BLaER1 (cell line): ENCODE results near the gene KIAA2012.

Experiments used
- H3K27ac ChIP-seq: shearing (Covaris generic); formaldehyde crosslinking; 2 replicates; pipeline ENCODE4 v1.8.1; 2022
- H3K27me3 ChIP-seq: shearing (Covaris generic); formaldehyde crosslinking; 2 replicates; pipeline ENCODE4 v1.8.1; 2022
- H3K36me3 ChIP-seq: shearing (Covaris generic); formaldehyde crosslinking; 2 replicates; pipeline ENCODE4 v1.8.1; 2022
- H3K4me1 ChIP-seq: shearing (Covaris generic); formaldehyde crosslinking; 2 replicates; pipeline ENCODE4 v1.8.1; 2022
- H3K4me2 ChIP-seq: shearing (Covaris generic); formaldehyde crosslinking; 2 replicates; pipeline ENCODE4 v1.8.1; 2022
- H3K4me3 ChIP-seq: shearing (Covaris generic); formaldehyde crosslinking; 2 replicates; pipeline ENCODE4 v1.8.1; 2022
- H3K9ac ChIP-seq: shearing (Covaris generic); formaldehyde crosslinking; 2 replicates; pipeline ENCODE4 v1.8.1; 2022
- H3K9me3 ChIP-seq: shearing (Covaris generic); formaldehyde crosslinking; 2 replicates; pipeline ENCODE4 v1.8.1; 2022
- H4K20me1 ChIP-seq: shearing (Covaris generic); formaldehyde crosslinking; 2 replicates; pipeline ENCODE4 v1.8.1; 2022
- Cebpa-rat ChIP-seq: shearing (Covaris generic); IDR thresholded peaks from 2 replicates; pipeline ENCODE4 v1.8.1; 2022

KIAA2012 gene

GRCh38 chr2:202056611-202057010 is 16.4 kb upstream of the KIAA2012 start:
- Histone ChIP-seq H3K4me2 (no peak overlapping the region), H3K4me1 (no peaks in the 10 kb centered on the region), H4K20me1 (no peaks in the 10 kb centered on the region), H3K27ac (no peak overlapping the region), H3K9me3 (no peaks in the 10 kb centered on the region), H3K4me3 (no peak overlapping the region), H3K27me3 (no peaks in the 10 kb centered on the region), H3K9ac (no peak overlapping the region), H3K36me3 (no peaks in the 10 kb centered on the region)
- no peak for TF ChIP-seq Cebpa-rat

- H3K9ac ChIP-seq, result no peak overlapping the region
- TF ChIP-seq Cebpa-rat, result no peak
- H3K4me2 ChIP-seq, result no peak overlapping the region
- H3K27ac ChIP-seq, result no peak overlapping the region
- no peak overlapping the region for H3K4me3 ChIP-seq
- H4K20me1 ChIP-seq, result no peaks in the 10 kb centered on the region
- H3K27me3 ChIP-seq, result no peaks in the 10 kb centered on the region
- H3K9me3 ChIP-seq, result no peaks in the 10 kb centered on the region
- no peaks in the 10 kb centered on the region for H3K4me1 ChIP-seq
- no peaks in the 10 kb centered on the region for H3K36me3 ChIP-seq
These were observed 12.8 kb upstream of the KIAA2012 start for GRCh38 chr2:202060218-202060617.

GRCh38 chr2:202061695-202062094 is 11.4 kb upstream of the KIAA2012 start:
- Histone ChIP-seq H3K9me3 (no peaks in the 10 kb centered on the region), H3K4me2 (no peak overlapping the region)

DNA sequence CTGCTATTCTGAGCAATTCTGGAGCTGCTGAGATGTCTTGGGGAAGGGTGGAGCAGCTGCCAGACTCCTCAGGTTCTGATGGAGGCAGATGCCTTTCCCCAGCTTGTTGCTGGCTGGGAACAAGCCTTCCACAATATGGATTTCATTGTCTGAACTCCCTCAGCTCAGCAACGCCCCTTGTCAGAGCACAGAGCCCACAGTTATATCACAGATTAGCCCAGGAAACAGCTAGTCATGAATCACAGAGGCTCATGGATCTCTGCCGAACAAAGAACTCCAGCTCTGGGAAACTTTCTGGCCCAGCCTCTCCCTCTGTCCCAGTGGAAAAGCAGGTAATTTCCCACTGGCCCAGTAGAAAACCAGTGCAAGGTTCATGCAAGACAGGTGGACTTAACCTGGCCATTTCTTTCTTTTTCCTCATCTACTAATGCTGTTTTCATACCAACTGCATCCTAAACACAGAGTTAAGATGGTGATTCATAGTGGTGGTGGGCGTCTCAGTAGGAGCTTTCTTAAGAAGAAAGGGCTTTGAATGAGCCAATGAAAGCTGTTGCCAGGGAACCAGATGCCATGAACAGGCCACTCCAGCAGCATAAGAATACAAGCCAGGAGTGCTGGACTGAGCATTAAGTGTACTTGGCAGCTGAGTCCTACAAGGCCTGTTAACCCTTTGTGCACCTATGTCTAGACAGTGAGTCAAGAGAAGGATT is 8.7 kb upstream of the KIAA2012 start:
- no peak overlapping the region for H3K9ac ChIP-seq
- no peaks in the 10 kb centered on the region for H4K20me1 ChIP-seq
- H3K27ac ChIP-seq, result no peak overlapping the region
- no peaks in the 10 kb centered on the region for H3K4me1 ChIP-seq
- H3K4me2 ChIP-seq, result no peak overlapping the region
- no peaks in the 10 kb centered on the region for H3K27me3 ChIP-seq
- H3K9me3 ChIP-seq, result no peaks in the 10 kb centered on the region
- H3K36me3 ChIP-seq, result no peaks in the 10 kb centered on the region
- no peak overlapping the region for H3K4me3 ChIP-seq
- TF ChIP-seq Cebpa-rat, result no peak

More at GRCh38 chr2:202061695-202062094, 11.4 kb upstream of the KIAA2012 start:
- no peak overlapping the region for H3K4me3 ChIP-seq
- H3K9ac ChIP-seq, result no peak overlapping the region
- no peaks in the 10 kb centered on the region for H3K36me3 ChIP-seq
- H3K27ac ChIP-seq, result no peak overlapping the region
- H4K20me1 ChIP-seq, result no peaks in the 10 kb centered on the region
- no peaks in the 10 kb centered on the region for H3K27me3 ChIP-seq
- no peak for TF ChIP-seq Cebpa-rat
- no peaks in the 10 kb centered on the region for H3K4me1 ChIP-seq

DNA sequence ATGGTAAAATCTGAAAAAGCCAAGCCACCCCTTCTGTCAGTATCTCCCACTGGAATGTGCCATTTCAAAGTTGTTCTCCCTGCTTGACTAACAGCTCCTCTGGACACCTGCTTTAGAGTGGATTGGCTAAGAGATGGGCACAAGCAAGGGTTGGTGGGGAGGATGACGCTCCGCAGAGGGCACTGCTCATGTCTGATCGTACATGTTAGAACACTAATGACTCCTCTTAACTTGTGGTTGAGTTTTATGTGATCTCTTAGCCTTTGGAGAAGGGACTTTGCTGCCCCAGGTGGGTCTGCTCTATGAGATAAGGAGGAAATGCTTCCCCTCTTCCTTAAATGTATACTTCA is 8.2 kb upstream of the KIAA2012 start:
- Histone ChIP-seq H3K9me3 (no peaks in the 10 kb centered on the region), H3K36me3 (no peaks in the 10 kb centered on the region), H3K4me1 (no peaks in the 10 kb centered on the region), H3K4me2 (no peak overlapping the region), H3K9ac (no peak overlapping the region), H4K20me1 (no peaks in the 10 kb centered on the region), H3K27ac (no peak overlapping the region), H3K4me3 (no peak overlapping the region), H3K27me3 (no peaks in the 10 kb centered on the region)
- no peak for TF ChIP-seq Cebpa-rat

GRCh38 chr2:202065876-202066275 is 7.2 kb upstream of the KIAA2012 start:
- no peaks in the 10 kb centered on the region for H4K20me1 ChIP-seq
- H3K4me1 ChIP-seq, result no peaks in the 10 kb centered on the region
- H3K9ac ChIP-seq, result no peak overlapping the region
- no peaks in the 10 kb centered on the region for H3K9me3 ChIP-seq
- TF ChIP-seq Cebpa-rat, result no peak
- no peaks in the 10 kb centered on the region for H3K36me3 ChIP-seq
- H3K4me2 ChIP-seq, result no peak overlapping the region
- no peak overlapping the region for H3K4me3 ChIP-seq
- no peak overlapping the region for H3K27ac ChIP-seq
- no peaks in the 10 kb centered on the region for H3K27me3 ChIP-seq

DNA sequence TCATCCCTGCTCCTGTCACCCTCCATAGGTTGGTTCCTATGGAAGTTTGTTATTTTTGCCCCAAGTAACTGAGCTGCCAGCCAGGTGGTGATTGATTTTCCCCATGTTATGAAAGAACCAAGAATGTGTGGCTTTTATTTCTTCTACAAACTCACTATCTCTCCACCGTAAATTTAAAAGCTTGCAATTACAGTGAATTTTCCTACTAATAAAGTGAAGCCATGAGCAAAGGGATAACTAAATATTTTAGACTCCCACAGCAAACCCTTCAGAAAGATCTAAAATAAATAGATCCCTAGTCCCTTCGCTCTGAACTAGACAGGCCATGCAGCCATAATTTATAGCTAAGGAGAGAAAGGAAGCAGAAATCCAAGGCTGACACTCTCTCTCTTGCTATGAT is 6.2 kb upstream of the KIAA2012 start:
- no peaks in the 10 kb centered on the region for H3K27me3 ChIP-seq
- H3K9ac ChIP-seq, result no peak overlapping the region
- H3K4me3 ChIP-seq, result no peak overlapping the region
- no peaks in the 10 kb centered on the region for H3K36me3 ChIP-seq
- H3K4me2 ChIP-seq, result no peak overlapping the region
- H3K9me3 ChIP-seq, result no peaks in the 10 kb centered on the region
- H4K20me1 ChIP-seq, result no peaks in the 10 kb centered on the region
- H3K4me1 ChIP-seq, result no peaks in the 10 kb centered on the region
- no peak overlapping the region for H3K27ac ChIP-seq
- TF ChIP-seq Cebpa-rat, result no peak

- no peak for TF ChIP-seq Cebpa-rat
- no peaks in the 10 kb centered on the region for H3K36me3 ChIP-seq
- no peak overlapping the region for H3K4me2 ChIP-seq
- no peak overlapping the region for H3K9ac ChIP-seq
- no peaks in the 10 kb centered on the region for H3K27me3 ChIP-seq
- H3K27ac ChIP-seq, result no peak overlapping the region
- H3K4me1 ChIP-seq, result no peaks in the 10 kb centered on the region
- no peak overlapping the region for H3K4me3 ChIP-seq
- no peaks in the 10 kb centered on the region for H4K20me1 ChIP-seq
- no peaks in the 10 kb centered on the region for H3K9me3 ChIP-seq
These were observed 5.5 kb upstream of the KIAA2012 start for GRCh38 chr2:202067589-202067988.

- H3K36me3 ChIP-seq, result no peaks in the 10 kb centered on the region
These were observed 3.6 kb upstream of the KIAA2012 start for GRCh38 chr2:202069170-202070067.

GRCh38 chr2:202071107-202071506 is 1.9 kb upstream of the KIAA2012 start:
- Histone ChIP-seq H3K4me2 (no peak overlapping the region), H3K4me1 (no peaks in the 10 kb centered on the region), H4K20me1 (no peaks in the 10 kb centered on the region), H3K4me3 (no peak overlapping the region), H3K27ac (no peak overlapping the region), H3K9ac (no peak overlapping the region), H3K36me3 (no peaks in the 10 kb centered on the region), H3K9me3 (no peaks in the 10 kb centered on the region), H3K27me3 (no peaks in the 10 kb centered on the region)
- TF ChIP-seq Cebpa-rat, result no peak

More at GRCh38 chr2:202069170-202070067, 3.6 kb upstream of the KIAA2012 start:
- H3K4me3 ChIP-seq, result no peak overlapping the region
- no peaks in the 10 kb centered on the region for H3K27me3 ChIP-seq
- H4K20me1 ChIP-seq, result no peaks in the 10 kb centered on the region
- H3K4me1 ChIP-seq, result no peaks in the 10 kb centered on the region
- no peak overlapping the region for H3K27ac ChIP-seq
- H3K9me3 ChIP-seq, result no peaks in the 10 kb centered on the region
- no peak for TF ChIP-seq Cebpa-rat
- H3K9ac ChIP-seq, result no peak overlapping the region
- H3K4me2 ChIP-seq, result no peak overlapping the region
